ENCODE results near the gene PEX7.

PEX7 gene

GRCh38 chr6:136859430-136859829 is 37.0 kb downstream of the PEX7 start:
- TF ChIP-seq, protein P1, sequence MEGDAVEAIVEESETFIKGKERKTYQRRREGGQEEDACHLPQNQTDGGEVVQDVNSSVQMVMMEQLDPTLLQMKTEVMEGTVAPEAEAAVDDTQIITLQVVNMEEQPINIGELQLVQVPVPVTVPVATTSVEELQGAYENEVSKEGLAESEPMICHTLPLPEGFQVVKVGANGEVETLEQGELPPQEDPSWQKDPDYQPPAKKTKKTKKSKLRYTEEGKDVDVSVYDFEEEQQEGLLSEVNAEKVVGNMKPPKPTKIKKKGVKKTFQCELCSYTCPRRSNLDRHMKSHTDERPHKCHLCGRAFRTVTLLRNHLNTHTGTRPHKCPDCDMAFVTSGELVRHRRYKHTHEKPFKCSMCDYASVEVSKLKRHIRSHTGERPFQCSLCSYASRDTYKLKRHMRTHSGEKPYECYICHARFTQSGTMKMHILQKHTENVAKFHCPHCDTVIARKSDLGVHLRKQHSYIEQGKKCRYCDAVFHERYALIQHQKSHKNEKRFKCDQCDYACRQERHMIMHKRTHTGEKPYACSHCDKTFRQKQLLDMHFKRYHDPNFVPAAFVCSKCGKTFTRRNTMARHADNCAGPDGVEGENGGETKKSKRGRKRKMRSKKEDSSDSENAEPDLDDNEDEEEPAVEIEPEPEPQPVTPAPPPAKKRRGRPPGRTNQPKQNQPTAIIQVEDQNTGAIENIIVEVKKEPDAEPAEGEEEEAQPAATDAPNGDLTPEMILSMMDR (IDR thresholded peaks at IDR 0.05; ENCODE audit: insufficient read depth, low read length, poor library complexity, severe bottlenecking): no peak
- no peak overlapping the region for H3K4me3 ChIP-seq (replicated peaks; ENCODE audit: low read depth, low read length)
- DNase-seq (ENCODE audit: extremely low read depth, insufficient read length): no peak
- H3K27me3 ChIP-seq (replicated peaks; ENCODE audit: control insufficient read depth, insufficient read depth, low read length): no peaks in the 10 kb centered on the region
- H3K36me3 ChIP-seq (ENCODE audit: control insufficient read depth, insufficient read depth, low read length): no peaks in the 10 kb centered on the region

GRCh38 chr6:136860043-136860442 is 37.7 kb downstream of the PEX7 start:
- no peak overlapping the region for H3K4me3 ChIP-seq (replicated peaks; ENCODE audit: low read depth, low read length)
- TF ChIP-seq, protein P1 (IDR thresholded peaks at IDR 0.05; ENCODE audit: insufficient read depth, low read length, poor library complexity, severe bottlenecking): no peak
- no peak for DNase-seq (ENCODE audit: extremely low read depth, insufficient read length)
- H3K36me3 ChIP-seq (ENCODE audit: control insufficient read depth, insufficient read depth, low read length): no peaks in the 10 kb centered on the region
- H3K27me3 ChIP-seq (replicated peaks; ENCODE audit: control insufficient read depth, insufficient read depth, low read length): no peaks in the 10 kb centered on the region

DNA sequence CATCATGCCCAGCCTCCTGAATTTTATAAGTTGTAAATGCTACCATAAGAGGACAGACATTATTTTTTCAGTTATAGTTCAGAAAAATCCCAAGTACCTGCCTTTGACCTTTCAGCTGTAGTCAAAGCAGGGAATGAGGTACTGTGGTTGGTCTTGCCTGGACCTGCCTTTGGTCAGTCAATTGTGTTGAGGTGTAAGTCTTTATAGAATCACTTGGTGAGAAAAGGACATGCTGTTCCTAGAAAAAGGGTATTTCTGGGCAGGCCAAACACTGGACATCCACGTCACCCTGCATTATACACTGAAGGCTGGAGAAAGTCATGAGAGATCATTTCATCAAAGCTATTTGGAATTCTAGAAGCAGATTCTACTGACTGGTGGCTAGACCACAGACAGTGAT is 40.3 kb downstream of the PEX7 start:
- Histone ChIP-seq H3K27me3 (replicated peaks; ENCODE audit: control insufficient read depth, insufficient read depth, low read length) (no peaks in the 10 kb centered on the region), H3K4me3 (replicated peaks; ENCODE audit: low read depth, low read length) (no peak overlapping the region), H3K36me3 (ENCODE audit: control insufficient read depth, insufficient read depth, low read length) (no peaks in the 10 kb centered on the region)
- TF ChIP-seq, protein P1 (IDR thresholded peaks at IDR 0.05; ENCODE audit: insufficient read depth, low read length, poor library complexity, severe bottlenecking): no peak
- no peak for DNase-seq (ENCODE audit: extremely low read depth, insufficient read length)

DNA sequence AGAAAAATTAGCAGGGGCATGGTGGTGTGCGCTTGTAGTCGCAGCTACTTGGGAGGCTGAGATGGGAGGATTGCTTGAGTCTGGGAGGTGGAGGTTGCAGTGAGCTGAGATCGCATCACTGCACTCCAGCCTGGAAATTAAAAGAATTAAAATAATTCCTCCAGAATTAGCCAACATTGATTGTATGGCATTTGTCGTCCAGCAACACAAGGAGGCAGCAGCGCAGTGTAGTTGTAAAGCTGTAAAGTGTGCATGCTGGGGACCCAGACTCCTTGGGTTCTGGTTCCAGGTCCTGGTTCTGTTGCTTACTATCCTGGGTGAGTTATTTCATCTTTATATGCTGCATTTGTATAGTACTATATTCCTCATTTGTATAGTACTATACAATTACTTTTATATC is 41.4 kb downstream of the PEX7 start:
- TF ChIP-seq, protein P1 (IDR thresholded peaks at IDR 0.05; ENCODE audit: insufficient read depth, low read length, poor library complexity, severe bottlenecking): no peak
- Histone ChIP-seq H3K4me3 (replicated peaks; ENCODE audit: low read depth, low read length) (no peak overlapping the region), H3K36me3 (ENCODE audit: control insufficient read depth, insufficient read depth, low read length) (no peaks in the 10 kb centered on the region), H3K27me3 (replicated peaks; ENCODE audit: control insufficient read depth, insufficient read depth, low read length) (no peaks in the 10 kb centered on the region)
- DNase-seq (ENCODE audit: extremely low read depth, insufficient read length): no peak

DNA sequence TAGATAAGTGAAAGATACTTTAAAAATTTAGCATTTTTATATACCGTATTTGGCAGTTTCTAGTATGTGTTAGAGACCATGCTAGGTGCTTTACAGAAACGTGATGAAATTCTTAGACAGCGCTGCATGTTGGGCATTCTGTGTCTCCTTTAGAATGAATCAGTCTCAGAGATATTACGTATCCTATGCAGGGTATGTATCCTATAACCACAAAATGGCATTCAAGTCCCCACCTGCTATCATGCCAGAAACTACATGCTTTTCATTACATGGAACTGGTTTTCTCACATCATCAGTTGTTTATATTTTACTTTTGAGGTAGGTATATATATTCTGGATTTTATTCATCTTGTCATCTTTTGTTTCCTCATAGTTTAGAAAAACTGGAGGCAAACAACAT is 42.3 kb downstream of the PEX7 start:
- TF ChIP-seq, protein P1 (IDR thresholded peaks at IDR 0.05; ENCODE audit: insufficient read depth, low read length, poor library complexity, severe bottlenecking): no peak
- Histone ChIP-seq H3K4me3 (replicated peaks; ENCODE audit: low read depth, low read length) (no peak overlapping the region), H3K27me3 (replicated peaks; ENCODE audit: control insufficient read depth, insufficient read depth, low read length) (no peaks in the 10 kb centered on the region), H3K36me3 (ENCODE audit: control insufficient read depth, insufficient read depth, low read length) (no peaks in the 10 kb centered on the region)
- no peak for DNase-seq (ENCODE audit: extremely low read depth, insufficient read length)

DNA sequence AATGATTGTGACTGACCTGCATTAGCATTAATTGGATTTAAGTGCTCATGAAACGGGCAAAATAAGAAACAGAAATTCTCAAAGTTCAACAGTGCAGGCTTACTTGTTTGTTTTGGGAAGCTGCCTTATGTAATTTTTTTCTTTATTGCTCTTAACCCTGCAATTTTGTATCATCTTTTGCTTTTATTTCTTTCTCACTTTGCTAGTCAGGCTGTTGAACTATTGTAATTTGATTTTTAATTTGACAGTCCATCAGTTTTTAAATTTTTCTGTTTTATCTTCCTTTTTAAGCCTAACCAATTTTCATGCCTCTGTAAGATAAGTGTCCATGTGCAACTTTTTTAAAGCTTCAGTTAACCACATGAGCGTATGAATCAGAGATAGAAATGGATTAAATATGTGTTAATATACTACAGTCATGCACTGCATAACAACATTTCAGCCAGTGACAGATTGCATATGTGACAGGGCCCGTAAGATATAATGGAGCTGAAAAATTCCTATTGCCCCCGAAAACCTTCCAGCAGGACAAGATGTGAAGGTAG is 44.6 kb downstream of the PEX7 start:
- TF ChIP-seq, protein P1 (IDR thresholded peaks at IDR 0.05; ENCODE audit: insufficient read depth, low read length, poor library complexity, severe bottlenecking): no peak
- H3K36me3 ChIP-seq (ENCODE audit: control insufficient read depth, insufficient read depth, low read length): no peaks in the 10 kb centered on the region
- no peaks in the 10 kb centered on the region for H3K27me3 ChIP-seq (replicated peaks; ENCODE audit: control insufficient read depth, insufficient read depth, low read length)
- no peak for DNase-seq (ENCODE audit: extremely low read depth, insufficient read length)
- H3K4me3 ChIP-seq (replicated peaks; ENCODE audit: low read depth, low read length): no peak overlapping the region

All from GM06990 (cell line).